ENCODE results near the gene BATF3.

DNA sequence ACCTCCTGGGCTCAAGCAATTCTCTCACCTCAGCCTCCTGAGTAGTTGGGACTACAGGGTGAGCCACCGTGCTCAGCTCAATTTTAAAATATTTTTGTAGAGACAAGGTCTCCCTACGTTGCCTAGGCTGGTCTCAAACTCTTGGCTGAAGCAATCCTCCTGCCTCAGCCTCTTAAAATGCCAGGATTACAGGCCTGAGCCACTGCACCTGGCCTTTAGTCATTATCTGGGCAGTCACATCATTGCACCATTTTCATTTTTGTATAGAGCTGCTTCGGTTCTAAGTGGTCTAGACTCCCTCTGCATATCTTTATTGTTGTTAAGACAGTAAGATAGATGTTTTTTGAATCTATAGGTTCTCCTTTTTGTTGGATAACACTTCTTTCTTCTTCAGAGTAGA lies 51.2 kb downstream of the BATF3 start:
- TF ChIP-seq, protein P1, sequence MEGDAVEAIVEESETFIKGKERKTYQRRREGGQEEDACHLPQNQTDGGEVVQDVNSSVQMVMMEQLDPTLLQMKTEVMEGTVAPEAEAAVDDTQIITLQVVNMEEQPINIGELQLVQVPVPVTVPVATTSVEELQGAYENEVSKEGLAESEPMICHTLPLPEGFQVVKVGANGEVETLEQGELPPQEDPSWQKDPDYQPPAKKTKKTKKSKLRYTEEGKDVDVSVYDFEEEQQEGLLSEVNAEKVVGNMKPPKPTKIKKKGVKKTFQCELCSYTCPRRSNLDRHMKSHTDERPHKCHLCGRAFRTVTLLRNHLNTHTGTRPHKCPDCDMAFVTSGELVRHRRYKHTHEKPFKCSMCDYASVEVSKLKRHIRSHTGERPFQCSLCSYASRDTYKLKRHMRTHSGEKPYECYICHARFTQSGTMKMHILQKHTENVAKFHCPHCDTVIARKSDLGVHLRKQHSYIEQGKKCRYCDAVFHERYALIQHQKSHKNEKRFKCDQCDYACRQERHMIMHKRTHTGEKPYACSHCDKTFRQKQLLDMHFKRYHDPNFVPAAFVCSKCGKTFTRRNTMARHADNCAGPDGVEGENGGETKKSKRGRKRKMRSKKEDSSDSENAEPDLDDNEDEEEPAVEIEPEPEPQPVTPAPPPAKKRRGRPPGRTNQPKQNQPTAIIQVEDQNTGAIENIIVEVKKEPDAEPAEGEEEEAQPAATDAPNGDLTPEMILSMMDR (IDR thresholded peaks at IDR 0.05): no peak
- TF ChIP-seq POLR2A (IDR thresholded peaks at IDR 0.05): no peak
